Activated CD8-positive, alpha-beta T cell treated with anti-CD3 and anti-CD28 coated beads, Interleukin-2, amount 10 ng/mL, durations not matched to agents 7 days and 5 days (primary cell): ENCODE results near the gene TNC. TPM values are rescaled to one million over a fixed set of nuclear protein-coding genes. Genes with fewer than 3 reads are reported as not detected.

ENCODE experiments used
- ATAC-seq: fragments of 150-1000 bp; cut with Tn5 transposase; one replicate; pipeline ENCODE4 v1.10.0; 2021; ENCODE audit warnings: moderate library complexity
- CTCF ChIA-PET: fragments of 350-600 bp; sonication (Branson Sonifier 250); formaldehyde crosslinking; loops from one replicate; lab custom pipeline; 2021; ENCODE audit warnings: antibody characterized with exemption; lab: Charles Lee
- POLR2A ChIA-PET: fragments of 350-600 bp; sonication (Branson Sonifier 250); formaldehyde crosslinking; loops from one replicate; lab custom pipeline; 2021; ENCODE audit warnings: antibody characterized with exemption; lab: Charles Lee
- DNase-seq: peaks from one replicate; pipeline ENCODE4 v3.0.0-alpha.2; 2020
- H3K27ac Mint-ChIP-seq: one replicate; pipeline ENCODE4 v1.8.0; 2021; ENCODE audit warnings: mild to moderate bottlenecking, mixed read lengths
- H3K27me3 Mint-ChIP-seq: one replicate; pipeline ENCODE4 v1.8.0; 2021; ENCODE audit warnings: low read depth, mixed read lengths
- H3K36me3 Mint-ChIP-seq: one replicate; pipeline ENCODE4 v1.8.0; 2021; ENCODE audit warnings: low read depth, mixed read lengths
- H3K4me1 Mint-ChIP-seq: one replicate; pipeline ENCODE4 v1.8.0; 2021; ENCODE audit warnings: low read depth, mixed read lengths
- H3K4me3 Mint-ChIP-seq: one replicate; pipeline ENCODE4 v1.8.0; 2021; ENCODE audit warnings: mild to moderate bottlenecking, mixed read lengths
- H3K9me3 Mint-ChIP-seq: one replicate; pipeline ENCODE4 v1.8.0; 2022; ENCODE audit warnings: mixed read lengths; ENCODE audit not compliant: insufficient read depth
- total RNA-seq, 2 experiments: library from RNA; stranded (reverse); gene quantifications; one replicate each; pipeline ENCODE4 v1.2.3, GENCODE V29; 2021

TNC gene
- total RNA-seq, 2 experiments from 2014 or later = not detected

GRCh38 chr9:115000217-115000639, 117.7 kb downstream of the TNC start:
- DNase-seq (no peak), ATAC-seq (no peak)
- Mint-ChIP-seq H3K9me3 (no peaks in the 10 kb centered on the region), H3K36me3 (peaks cover 5% of the 10 kb centered on the region), H3K27me3 (no peaks in the 10 kb centered on the region), H3K4me3 (no peak overlapping the region), H3K27ac (no peak overlapping the region), H3K4me1 (peaks cover 3% of the 10 kb centered on the region)
- ChIA-PET CTCF (interaction anchor here (1.3 kb wide), 1 partner anchor 319 kb away, joined by 3 read pairs; no protein-coding TSS in a partner anchor), POLR2A (no interaction called here)

GRCh38 chr9:114998326-114998725, 119.6 kb downstream of the TNC start:
- Mint-ChIP-seq H3K9me3 (no peaks in the 10 kb centered on the region), H3K4me3 (no peak overlapping the region)

GRCh38 chr9:114995681-114996221, 122.2 kb downstream of the TNC start:
- Mint-ChIP-seq H3K27ac (no peak overlapping the region), H3K9me3 (no peaks in the 10 kb centered on the region), H3K36me3 (no peaks in the 10 kb centered on the region), H3K4me3 (no peak overlapping the region), H3K27me3 (no peaks in the 10 kb centered on the region), H3K4me1 (peaks cover 6% of the 10 kb centered on the region)
- ChIA-PET POLR2A (no interaction called here), CTCF (no interaction called here)
- no peak for DNase-seq
- no peak for ATAC-seq

More at GRCh38 chr9:114998326-114998725, 119.6 kb downstream of the TNC start:
- POLR2A ChIA-PET = no interaction called here
- Mint-ChIP-seq H3K27ac (no peak overlapping the region), H3K27me3 (no peaks in the 10 kb centered on the region), H3K36me3 (peaks cover 5% of the 10 kb centered on the region), H3K4me1 (no peaks in the 10 kb centered on the region)
- no peak for DNase-seq
- no peak for ATAC-seq
- CTCF ChIA-PET = interaction anchor here (1.3 kb wide), 1 partner anchor 336 kb away, joined by 3 read pairs; no protein-coding TSS in a partner anchor

- CTCF ChIA-PET = no interaction called here
Measured at GRCh38 chr9:114994768-114995167, 123.2 kb downstream of the TNC start.

GRCh38 chr9:114991861-114992260, 126.1 kb downstream of the TNC start:
- Mint-ChIP-seq H3K27me3 (no peaks in the 10 kb centered on the region), H3K36me3 (no peaks in the 10 kb centered on the region), H3K27ac (no peak overlapping the region), H3K9me3 (no peaks in the 10 kb centered on the region), H3K4me1 (peaks cover 43% of the 10 kb centered on the region), H3K4me3 (no peak overlapping the region)
- ChIA-PET POLR2A (no interaction called here), CTCF (interaction anchor here (0.9 kb wide), 1 partner anchor 63 kb away, joined by 5 read pairs; no protein-coding TSS in a partner anchor)
- DNase-seq (no peak), ATAC-seq (no peak)

More at GRCh38 chr9:114994768-114995167, 123.2 kb downstream of the TNC start:
- no peak for DNase-seq
- H3K9me3 Mint-ChIP-seq = no peaks in the 10 kb centered on the region
- POLR2A ChIA-PET = no interaction called here
- no peak overlapping the region for H3K4me3 Mint-ChIP-seq
- H3K4me1 Mint-ChIP-seq = peaks cover 16% of the 10 kb centered on the region
- H3K27ac Mint-ChIP-seq = no peak overlapping the region
- no peaks in the 10 kb centered on the region for H3K36me3 Mint-ChIP-seq
- no peak for ATAC-seq
- no peaks in the 10 kb centered on the region for H3K27me3 Mint-ChIP-seq

GRCh38 chr9:114990901-114991300, 127.1 kb downstream of the TNC start:
- DNase-seq (no peak), ATAC-seq (no peak)
- Mint-ChIP-seq H3K27ac (no peak overlapping the region), H3K4me1 (peaks cover 43% of the 10 kb centered on the region), H3K4me3 (no peak overlapping the region), H3K36me3 (no peaks in the 10 kb centered on the region), H3K9me3 (no peaks in the 10 kb centered on the region), H3K27me3 (no peaks in the 10 kb centered on the region)
- ChIA-PET POLR2A (no interaction called here), CTCF (interaction anchor here (0.9 to 1.3 kb wide), 2 partner anchors 9 to 62 kb away, joined by 3 to 5 read pairs; no protein-coding TSS in a partner anchor)

- H3K4me3 Mint-ChIP-seq = peak overlapping the region; percentile 3
- peaks cover 43% of the 10 kb centered on the region for H3K4me1 Mint-ChIP-seq
- peak overlapping the region; percentile 79 for H3K27ac Mint-ChIP-seq
- CTCF ChIA-PET = interaction anchor here (0.9 to 2.1 kb wide), 16 partner anchors 8 to 324 kb away, joined by 3 to 13 read pairs (median 3); partner anchors contain the start of genes TEX48 and TNFSF8
- ATAC-seq = peak; percentile 89
- H3K36me3 Mint-ChIP-seq = no peaks in the 10 kb centered on the region
- DNase-seq = peak; percentile 67
- no peaks in the 10 kb centered on the region for H3K9me3 Mint-ChIP-seq
- POLR2A ChIA-PET = interaction anchor here (0.6 to 1.8 kb wide), 7 partner anchors 12 to 298 kb away, joined by 3 to 20 read pairs (median 4); partner anchors contain the start of gene TNFSF8
- H3K27me3 Mint-ChIP-seq = no peaks in the 10 kb centered on the region
Measured at GRCh38 chr9:114989600-114990410, 128.2 kb downstream of the TNC start.

GRCh38 chr9:114988962-114989599, 128.9 kb downstream of the TNC start:
- Mint-ChIP-seq H3K27me3 (no peaks in the 10 kb centered on the region), H3K36me3 (no peaks in the 10 kb centered on the region), H3K4me1 (peaks cover 43% of the 10 kb centered on the region), H3K4me3 (no peak overlapping the region), H3K27ac (peak overlapping the region; percentile 79), H3K9me3 (no peaks in the 10 kb centered on the region)
- ChIA-PET POLR2A (interaction anchor here (0.6 to 1.8 kb wide), 8 partner anchors 13 to 298 kb away, joined by 3 to 20 read pairs (median 4); partner anchors contain the start of gene TNFSF8), CTCF (interaction anchor here (0.9 to 2.1 kb wide), 16 partner anchors 17 to 323 kb away, joined by 3 to 13 read pairs (median 3); partner anchors contain the start of genes TEX48 and TNFSF8)
- ATAC-seq (peak; percentile 7), DNase-seq (peak; percentile 26)

GRCh38 chr9:114987116-114987515, 130.8 kb downstream of the TNC start:
- no peak for ATAC-seq
- CTCF ChIA-PET = no interaction called here
- peaks cover 43% of the 10 kb centered on the region for H3K4me1 Mint-ChIP-seq
- H3K27ac Mint-ChIP-seq = no peak overlapping the region
- H3K4me3 Mint-ChIP-seq = no peak overlapping the region
- DNase-seq = no peak
- H3K36me3 Mint-ChIP-seq = no peaks in the 10 kb centered on the region
- H3K27me3 Mint-ChIP-seq = peaks cover 2% of the 10 kb centered on the region
- no peaks in the 10 kb centered on the region for H3K9me3 Mint-ChIP-seq
- POLR2A ChIA-PET = no interaction called here

- Mint-ChIP-seq H3K27me3 (peaks cover 5% of the 10 kb centered on the region), H3K4me3 (no peak overlapping the region), H3K4me1 (peaks cover 39% of the 10 kb centered on the region), H3K36me3 (no peaks in the 10 kb centered on the region), H3K27ac (no peak overlapping the region), H3K9me3 (no peaks in the 10 kb centered on the region)
- POLR2A ChIA-PET = no interaction called here
- DNase-seq (no peak), ATAC-seq (no peak)
- CTCF ChIA-PET = no interaction called here
Measured at GRCh38 chr9:114985959-114986501, 131.9 kb downstream of the TNC start.

GRCh38 chr9:114981063-114981462, 136.9 kb downstream of the TNC start:
- ATAC-seq (no peak), DNase-seq (no peak)
- Mint-ChIP-seq H3K27ac (no peak overlapping the region), H3K36me3 (peaks cover 14% of the 10 kb centered on the region), H3K9me3 (peaks cover 9% of the 10 kb centered on the region), H3K4me1 (no peaks in the 10 kb centered on the region), H3K27me3 (peaks cover 5% of the 10 kb centered on the region), H3K4me3 (no peak overlapping the region)
- POLR2A ChIA-PET = no interaction called here
- CTCF ChIA-PET = interaction anchor here (1.0 to 3.1 kb wide), 4 partner anchors 9 to 238 kb away, joined by 3 to 9 read pairs (median 3); no protein-coding TSS in a partner anchor
